ENCODE data around the gene UBAP1L. TPM values are rescaled to one million over a fixed set of nuclear protein-coding genes. Genes with fewer than 3 reads are reported as not detected.

UBAP1L gene
- total RNA-seq, 1 donor, result 1.7 TPM

GRCh38 chr15:65067645-65068402 is 47.2 kb downstream of the UBAP1L start, which contains the start of gene RASL12:
Gene RASL12 (minus strand): TSS chr15:65067991. CDS start chr15:65067835, 156 bp downstream.
- TF ChIP-seq CTCF (IDR thresholded peaks at IDR 0.05; ENCODE audit: insufficient read depth, low read depth, low read length), result no peak

GRCh38 chr15:65067317-65067644 is 47.7 kb downstream of the UBAP1L start:
- TF ChIP-seq CTCF (IDR thresholded peaks at IDR 0.05; ENCODE audit: insufficient read depth, low read depth, low read length), result no peak
- DNase-seq (ENCODE audit: low read depth), result no peak
- H3K4me3 ChIP-seq (ENCODE audit: low read depth, low read length), result peak overlapping the region; percentile 38

More at GRCh38 chr15:65067645-65068402, 47.2 kb downstream of the UBAP1L start, which contains the start of gene RASL12:
- peak within 1 kb of the TSS; percentile 38 for H3K4me3 ChIP-seq (ENCODE audit: low read depth, low read length)
- DNase-seq (ENCODE audit: low read depth), result no peak

GRCh38 chr15:65066635-65067316 is 48.2 kb downstream of the UBAP1L start:
- peak overlapping the region; percentile 38 for H3K4me3 ChIP-seq (ENCODE audit: low read depth, low read length)
- DNase-seq (ENCODE audit: low read depth), result no peak
- no peak for TF ChIP-seq CTCF (IDR thresholded peaks at IDR 0.05; ENCODE audit: insufficient read depth, low read depth, low read length)

- DNase-seq (ENCODE audit: low read depth), result no peak
Measured at GRCh38 chr15:65066001-65066634, 48.9 kb downstream of the UBAP1L start.

GRCh38 chr15:65062726-65063125 is 52.3 kb downstream of the UBAP1L start:
- no peak overlapping the region for H3K4me3 ChIP-seq (ENCODE audit: low read depth, low read length)
- DNase-seq (ENCODE audit: low read depth), result no peak
- no peak for TF ChIP-seq CTCF (IDR thresholded peaks at IDR 0.05; ENCODE audit: insufficient read depth, low read depth, low read length)

More at GRCh38 chr15:65066001-65066634, 48.9 kb downstream of the UBAP1L start:
- no peak for TF ChIP-seq CTCF (IDR thresholded peaks at IDR 0.05; ENCODE audit: insufficient read depth, low read depth, low read length)
- H3K4me3 ChIP-seq (ENCODE audit: low read depth, low read length), result no peak overlapping the region

- H3K4me3 ChIP-seq (ENCODE audit: low read depth, low read length), result no peak overlapping the region
- DNase-seq (ENCODE audit: low read depth), result no peak
- TF ChIP-seq CTCF (IDR thresholded peaks at IDR 0.05; ENCODE audit: insufficient read depth, low read depth, low read length), result no peak
Measured at GRCh38 chr15:65062061-65062460, 52.9 kb downstream of the UBAP1L start.
